Ishikawa (cell line): Measurements from ENCODE around the gene BEND3.

Experiments used
- CEBPB ChIP-seq: IDR thresholded peaks from 2 replicates; pipeline ENCODE4 v1.6.1; 2012
- CREB1 ChIP-seq: IDR thresholded peaks from 2 replicates; pipeline ENCODE4 v1.6.1; 2012; ENCODE audit warnings: low read depth
- EGR1 ChIP-seq: IDR thresholded peaks from 2 replicates; pipeline ENCODE4 v1.6.1; 2012
- EP300 ChIP-seq: IDR thresholded peaks from 2 replicates; pipeline ENCODE4 v1.6.1; 2012; ENCODE audit warnings: borderline replicate concordance
- FOXM1 ChIP-seq: IDR thresholded peaks from 2 replicates; pipeline ENCODE4 v1.6.1; 2012; ENCODE audit warnings: low read depth, borderline replicate concordance
- MAX ChIP-seq: IDR thresholded peaks from 2 replicates; pipeline ENCODE4 v1.6.1; 2012
- NFIC ChIP-seq: IDR thresholded peaks from 2 replicates; pipeline ENCODE4 v1.6.1; 2012
- RAD21 ChIP-seq: IDR thresholded peaks from 2 replicates; pipeline ENCODE4 v1.6.1; 2012; ENCODE audit warnings: low read depth
- REST ChIP-seq: IDR thresholded peaks from 2 replicates; pipeline ENCODE4 v1.6.1; 2012; ENCODE audit warnings: low read depth, mild to moderate bottlenecking
- TAF1 ChIP-seq: IDR thresholded peaks from 2 replicates; pipeline ENCODE4 v1.6.1; 2012; ENCODE audit warnings: low read depth, mild to moderate bottlenecking
- TCF12 ChIP-seq: IDR thresholded peaks from 2 replicates; pipeline ENCODE4 v1.6.1; 2012; ENCODE audit warnings: low read depth
- TEAD4 ChIP-seq: IDR thresholded peaks from 2 replicates; pipeline ENCODE4 v1.6.1; 2012
- YY1 ChIP-seq: IDR thresholded peaks from 2 replicates; pipeline ENCODE4 v1.6.1; 2012; ENCODE audit warnings: low read depth
- ZBTB7A ChIP-seq: IDR thresholded peaks from 2 replicates; pipeline ENCODE4 v1.6.1; 2012; ENCODE audit warnings: low read depth

- TF ChIP-seq REST: no peak
- TF ChIP-seq CEBPB: no peak
- TF ChIP-seq RAD21: no peak
- TF ChIP-seq TEAD4: no peak
- no peak for TF ChIP-seq YY1
- no peak for TF ChIP-seq EP300
- TF ChIP-seq EGR1: no peak
- no peak for TF ChIP-seq MAX
- TF ChIP-seq TAF1: no peak
- no peak for TF ChIP-seq TCF12
- no peak for TF ChIP-seq FOXM1
- no peak for TF ChIP-seq NFIC
- TF ChIP-seq ZBTB7A: no peak
- TF ChIP-seq CREB1: no peak
Observed at GRCh38 chr6:107021446-107022185, 93.7 kb downstream of the BEND3 start.
